Lower leg skin (tissue), 3 donors: ENCODE measurements around the gene MTERF4.

Experiments used
- CTCF ChIP-seq, 3 donors: fragments of 450-650 bp; IDR thresholded peaks; one replicate each; pipeline ENCODE4 v1.5.1; 2016; ENCODE audit warnings: antibody characterized with exemption in 3 of 3, mild to moderate bottlenecking in 3 of 3, moderate library complexity in 2 of 3
- POLR2A ChIP-seq, 2 donors: fragments of 450-650 bp; IDR thresholded peaks; one replicate each; pipeline ENCODE4 v1.6.1; 2016 to 2017; ENCODE audit warnings: antibody characterized with exemption in 2 of 2, mild to moderate bottlenecking in 1 of 2, moderate library complexity in 1 of 2

- TF ChIP-seq POLR2A (IDR thresholded peaks at IDR 0.05): no peak
- no peak for TF ChIP-seq CTCF (IDR thresholded peaks at IDR 0.05)
Observed at GRCh38 chr2:241067501-241068135, 34.5 kb downstream of the MTERF4 start.
